K562 (cell line): Measurements from ENCODE around the gene ZFPM1. TPM values are rescaled to one million over a fixed set of nuclear protein-coding genes. Genes with fewer than 3 reads are reported as not detected.
A peak's percentile ranks its signal among the peaks of the same experiment; 100 is the strongest.

ENCODE experiments used
- ATF4 ChIP-seq: fragments of 450-650 bp; formaldehyde crosslinking; IDR thresholded peaks from 2 replicates; pipeline ENCODE4 v1.4.0; 2022; ENCODE audit warnings: mild to moderate bottlenecking, moderate library complexity
- CTBP1 ChIP-seq: fragments of 450-650 bp; IDR thresholded peaks from 2 replicates; pipeline ENCODE4 v1.6.1; 2016; ENCODE audit warnings: borderline replicate concordance
- ELF1 ChIP-seq: fragments of 200-800 bp; sonication (Bioruptor generic); IDR thresholded peaks from 2 replicates; pipeline ENCODE4 v1.6.1; 2016; ENCODE audit warnings: missing genetic modification characterization, missing compliant biosample characterization
- FOSL1 ChIP-seq: fragments of 200-800 bp; sonication (Bioruptor generic); conservative IDR thresholded peaks from 2 replicates; pipeline ENCODE4 v1.6.1; 2016; ENCODE audit warnings: missing genetic modification characterization, missing compliant biosample characterization
- HLTF ChIP-seq: fragments of 450-650 bp; IDR thresholded peaks from 2 replicates; pipeline ENCODE4 v1.6.1; 2016
- HNRNPUL1 ChIP-seq: fragments of 200-400 bp; formaldehyde crosslinking; IDR thresholded peaks from 2 replicates; pipeline ENCODE4 v1.6.1; 2017; ENCODE audit warnings: low read length
- LARP7 ChIP-seq: fragments of 450-650 bp; IDR thresholded peaks from 2 replicates; pipeline ENCODE4 v1.6.1; 2016
- MCM3 ChIP-seq: fragments of 450-650 bp; IDR thresholded peaks from 2 replicates; pipeline ENCODE4 v1.6.1; 2016
- NFE2 ChIP-seq: IDR thresholded peaks from 2 replicates; pipeline ENCODE4 v1.6.1; 2014; ENCODE audit warnings: antibody characterized with exemption, low read depth
- NFIC ChIP-seq: fragments of 450-650 bp; IDR thresholded peaks from 2 replicates; pipeline ENCODE4 v1.6.1; 2017; ENCODE audit warnings: mild to moderate bottlenecking, inconsistent platforms
- NONO ChIP-seq, 2 experiments: fragments of 200-400 bp in 1 of 2; fragments of 450-650 bp in 1 of 2; formaldehyde crosslinking in 1 of 2; IDR thresholded peaks; 2 replicates each; pipeline ENCODE4 v1.6.1; 2017; ENCODE audit warnings: low read depth in 2 of 2, mild to moderate bottlenecking in 2 of 2, moderate library complexity in 2 of 2, low read length in 1 of 2
- NRF1 ChIP-seq, 2 experiments: fragments of 450-650 bp; IDR thresholded peaks in 1 of 2; conservative IDR thresholded peaks in 1 of 2; 2 replicates each; pipeline ENCODE4 v1.6.1; 2014; ENCODE audit warnings: mild to moderate bottlenecking in 2 of 2
- PATZ1 ChIP-seq: fragments of 250-450 bp; sonication (Bioruptor Pico); IDR thresholded peaks from 2 replicates; pipeline ENCODE4 v1.5.0; 2020; ENCODE audit warnings: mild to moderate bottlenecking, borderline replicate concordance
- PCBP1 ChIP-seq: fragments of 200-400 bp; formaldehyde crosslinking; IDR thresholded peaks from 2 replicates; pipeline ENCODE4 v1.6.1; 2018; ENCODE audit warnings: mild to moderate bottlenecking, low read depth, low read length; ENCODE audit not compliant: poor library complexity, severe bottlenecking
- RNF2 ChIP-seq: sonication (generic); IDR thresholded peaks from 2 replicates; pipeline ENCODE4 v1.6.1; 2016
- TEAD1 ChIP-seq, 2 experiments: fragments of 450-650 bp in 1 of 2; sonication (generic) in 1 of 2; formaldehyde crosslinking; IDR thresholded peaks; 2 replicates each; pipeline versions ENCODE4 v1.4.0 to v1.8.0; 2020 to 2022; ENCODE audit warnings: mild to moderate bottlenecking in 2 of 2, missing genetic modification reagents in 1 of 2
- THAP12 ChIP-seq: fragments of 250-450 bp; sonication (Bioruptor Pico); IDR thresholded peaks from 2 replicates; pipeline ENCODE4 v1.9.0; 2021; ENCODE audit warnings: mild to moderate bottlenecking, inconsistent platforms
- UBTF ChIP-seq, 2 experiments: IDR thresholded peaks; 2 replicates each; pipeline ENCODE4 v1.6.1; 2012; ENCODE audit warnings: improper control_type of control experiment in 2 of 2, low read depth in 2 of 2, low read length in 2 of 2, borderline replicate concordance in 1 of 2
- ZBTB26 ChIP-seq: fragments of 450-650 bp; formaldehyde crosslinking; IDR thresholded peaks from 2 replicates; pipeline ENCODE4 v1.4.0; 2022; ENCODE audit warnings: missing genetic modification characterization
- ZNF174 ChIP-seq: fragments of 250-450 bp; sonication (Bioruptor Pico); IDR thresholded peaks from 2 replicates; pipeline ENCODE4 v1.4.0; 2020; ENCODE audit warnings: mild to moderate bottlenecking
- polyA plus RNA-seq, 8 experiments: library from polyadenylated mRNA; depleted of rRNA in 4 of 8; stranded (reverse) in 5 of 8; unstranded in 3 of 8; fragments of >200 nt; fragmentation: Nextera tagmentation in 2 of 8; fragmentation: Illumina TruSeq in 1 of 8; extraction: Ambion mirVana in 2 of 8; extraction: Trizol in 1 of 8; gene quantifications; 2 replicates each; pipeline versions ENCODE4 v1.2.1 to v1.2.3, GENCODE V29; 2011 to 2014; ENCODE audit warnings: inconsistent platforms in 1 of 8, missing spikeins in 1 of 8
- total RNA-seq, 7 experiments: library from RNA; depleted of rRNA in 6 of 7; stranded (reverse); fragments of >200 nt in 6 of 7; fragmentation: Illumina TruSeq in 2 of 7; extraction: Trizol in 2 of 7; gene quantifications; 2 replicates each; pipeline versions ENCODE4 v1.2.1 to v1.2.3, GENCODE V29; 2011 to 2021; ENCODE audit warnings: low replicate concordance in 1 of 7

ZFPM1 gene
- total and polyA plus RNA-seq, 9 of the 15 experiments (the other 6 are each of a cell fraction or from before 2014, with no cell fraction given): 0.03 to 35.9 (median 1.4) TPM

GRCh38 chr16:88455610-88456355, 2.7 kb downstream of the ZFPM1 start (continued):
- peak in 1 of 2 experiments; percentile 89; a peak in 2 of 4 replicates for TF ChIP-seq NONO (IDR thresholded peaks at IDR 0.05; ENCODE audit: low read depth in 2 of 2, low read length in 1 of 2)
- peak; percentile 90 for TF ChIP-seq RNF2
- peak; percentile 36 for TF ChIP-seq PCBP1
- peak in 1 of 2 experiments; percentile 63; a peak in 1 of 4 replicates for TF ChIP-seq TEAD1 (CRISPR knock-in tag; IDR thresholded peaks at IDR 0.05)
- peak; percentile 95 for TF ChIP-seq CTBP1
- TF ChIP-seq ATF4: no peak
- TF ChIP-seq HNRNPUL1: no peak
- no peak for TF ChIP-seq LARP7
- no peak for TF ChIP-seq THAP12
- TF ChIP-seq NFE2: no peak
- no peak for TF ChIP-seq HLTF
- TF ChIP-seq NRF1 (conservative IDR thresholded peaks at IDR 0.05 in 1 of 2, IDR thresholded peaks at IDR 0.05 in 1 of 2): peak; percentile 70 to 73
- peak; percentile 73 for TF ChIP-seq NFIC
- no peak for TF ChIP-seq ZBTB26 (CRISPR knock-in tag)
- TF ChIP-seq ELF1 (tag): no peak
- peak; percentile 76 to 92; a peak in 3 of 4 replicates for TF ChIP-seq UBTF (IDR thresholded peaks at IDR 0.05; ENCODE audit: borderline replicate concordance in 1 of 2, low read depth in 2 of 2, low read length in 2 of 2)
- TF ChIP-seq ZNF174 (CRISPR knock-in tag): no peak
- TF ChIP-seq FOSL1 (tag): peak; percentile 39
- TF ChIP-seq PATZ1: no peak
- no peak for TF ChIP-seq MCM3
